K562 (cell line): Measurements from ENCODE around the gene ATP5F1D. TPM values are rescaled to one million over a fixed set of nuclear protein-coding genes. Genes with fewer than 3 reads are reported as not detected.

Source experiments
- BCLAF1 ChIP-seq, 2 experiments: fragments of 450-650 bp in 1 of 2; IDR thresholded peaks; 2 replicates each; pipeline ENCODE4 v1.6.1; 2011 to 2017; ENCODE audit warnings: low read depth in 2 of 2, antibody characterized with exemption in 1 of 2, borderline replicate concordance in 1 of 2, low read length in 1 of 2, mild to moderate bottlenecking in 1 of 2, mixed read lengths in 1 of 2; ENCODE audit not compliant: control insufficient read depth in 1 of 2
- BCOR ChIP-seq: fragments of 450-650 bp; IDR thresholded peaks from 2 replicates; pipeline ENCODE4 v1.6.1; 2016
- E2F8 ChIP-seq: fragments of 450-650 bp; IDR thresholded peaks from 2 replicates; pipeline ENCODE4 v1.7.1; 2018; ENCODE audit warnings: mild to moderate bottlenecking, low read depth; ENCODE audit not compliant: partially characterized antibody
- ETV1 ChIP-seq: fragments of 450-650 bp; conservative IDR thresholded peaks from 2 replicates; pipeline ENCODE4 v1.6.1; 2016; ENCODE audit warnings: missing genetic modification characterization, control low read depth, low read depth, missing compliant biosample characterization
- ETV5 ChIP-seq: sonication (generic); formaldehyde crosslinking; IDR thresholded peaks from 2 replicates; pipeline ENCODE4 v1.4.0; 2020; ENCODE audit warnings: low read depth, mild to moderate bottlenecking, missing genetic modification reagents
- HNRNPLL ChIP-seq: fragments of 200-400 bp; formaldehyde crosslinking; IDR thresholded peaks from 2 replicates; pipeline ENCODE4 v1.6.1; 2017; ENCODE audit warnings: low read length, low read depth, mild to moderate bottlenecking; ENCODE audit not compliant: poor library complexity, severe bottlenecking
- KDM2B ChIP-seq: fragments of 250-450 bp; sonication (Bioruptor Pico); IDR thresholded peaks from 2 replicates; pipeline ENCODE4 v1.8.0; 2021; ENCODE audit warnings: mild to moderate bottlenecking, moderate library complexity
- NCOA6 ChIP-seq: fragments of 450-650 bp; IDR thresholded peaks from 2 replicates; pipeline ENCODE4 v1.6.1; 2017; ENCODE audit warnings: mild to moderate bottlenecking
- NFIC ChIP-seq: fragments of 450-650 bp; IDR thresholded peaks from 2 replicates; pipeline ENCODE4 v1.6.1; 2017; ENCODE audit warnings: mild to moderate bottlenecking, inconsistent platforms
- ZBTB5 ChIP-seq: fragments of 450-650 bp; IDR thresholded peaks from 2 replicates; pipeline ENCODE4 v1.6.1; 2017; ENCODE audit warnings: antibody characterized with exemption
- ZNF583 ChIP-seq: fragments of 250-450 bp; sonication (Bioruptor Pico); IDR thresholded peaks from 2 replicates; pipeline ENCODE4 v1.4.0; 2020
- ZNF589 ChIP-seq: fragments of 200-800 bp; sonication (Bioruptor generic); IDR thresholded peaks from 2 replicates; pipeline ENCODE4 v1.6.1; 2016; ENCODE audit warnings: low read depth, missing genetic modification characterization, missing compliant biosample characterization
- ZNF609 ChIP-seq: sonication (generic); formaldehyde crosslinking; IDR thresholded peaks from 2 replicates; pipeline ENCODE4 v1.8.1; 2023; ENCODE audit warnings: missing genetic modification reagents, mild to moderate bottlenecking, borderline replicate concordance
- polyA plus RNA-seq, 8 experiments: library from polyadenylated mRNA; depleted of rRNA in 4 of 8; stranded (reverse) in 5 of 8; unstranded in 3 of 8; fragments of >200 nt; fragmentation: Nextera tagmentation in 2 of 8; fragmentation: Illumina TruSeq in 1 of 8; extraction: Ambion mirVana in 2 of 8; extraction: Trizol in 1 of 8; gene quantifications; 2 replicates each; pipeline versions ENCODE4 v1.2.1 to v1.2.3, GENCODE V29; 2011 to 2014; ENCODE audit warnings: inconsistent platforms in 1 of 8, missing spikeins in 1 of 8
- total RNA-seq, 7 experiments: library from RNA; depleted of rRNA in 6 of 7; stranded (reverse); fragments of >200 nt in 6 of 7; fragmentation: Illumina TruSeq in 2 of 7; extraction: Trizol in 2 of 7; gene quantifications; 2 replicates each; pipeline versions ENCODE4 v1.2.1 to v1.2.3, GENCODE V29; 2011 to 2021; ENCODE audit warnings: low replicate concordance in 1 of 7

The ATP5F1D gene
- total and polyA plus RNA-seq, 9 of the 15 experiments (the other 6 are each of a cell fraction or from before 2014, with no cell fraction given): 3.9 to 409 (median 36.8) TPM

GRCh38 chr19:1269478-1270212 is 28.1 kb downstream of the ATP5F1D start (continued):
- TF ChIP-seq ZBTB5 (no peak), ZNF589 (CRISPR knock-in tag) (no peak), ETV5 (CRISPR knock-in tag) (no peak), NFIC (peak; percentile 74), BCLAF1 (IDR thresholded peaks at IDR 0.05; ENCODE audit: borderline replicate concordance in 1 of 2, control insufficient read depth in 1 of 2, low read depth in 2 of 2, low read length in 1 of 2) (peak in 1 of 2 experiments; percentile 87; a peak in 2 of 4 replicates), HNRNPLL (peak; percentile 31), ETV1 (0 out of 2 replicates have a peak, but pooled peaks have one; percentile 28), KDM2B (no peak), BCOR (no peak), ZNF609 (CRISPR knock-in tag) (no peak), NCOA6 (no peak), ZNF583 (CRISPR knock-in tag) (peak; percentile 83; the same call in 1 of the 2 replicates), E2F8 (peak; percentile 22)
